GM10266 (cell line): ENCODE data around the gene CHST11.

Experiments used
- DNase-seq: peaks from one replicate; pipeline ENCODE4 v3.0.0; 2012; ENCODE audit errors: extremely low spot score
- CTCF ChIP-seq: IDR thresholded peaks from 2 replicates; pipeline ENCODE4 v1.5.1; 2012; ENCODE audit warnings: mild to moderate bottlenecking, low read depth; ENCODE audit not compliant: control insufficient read depth, insufficient read depth; ENCODE audit errors: missing control alignments

CHST11 gene

GRCh38 chr12:104747330-104747729 lies 290.6 kb downstream of the CHST11 start:
- no peak for DNase-seq
- no peak for TF ChIP-seq CTCF

DNA sequence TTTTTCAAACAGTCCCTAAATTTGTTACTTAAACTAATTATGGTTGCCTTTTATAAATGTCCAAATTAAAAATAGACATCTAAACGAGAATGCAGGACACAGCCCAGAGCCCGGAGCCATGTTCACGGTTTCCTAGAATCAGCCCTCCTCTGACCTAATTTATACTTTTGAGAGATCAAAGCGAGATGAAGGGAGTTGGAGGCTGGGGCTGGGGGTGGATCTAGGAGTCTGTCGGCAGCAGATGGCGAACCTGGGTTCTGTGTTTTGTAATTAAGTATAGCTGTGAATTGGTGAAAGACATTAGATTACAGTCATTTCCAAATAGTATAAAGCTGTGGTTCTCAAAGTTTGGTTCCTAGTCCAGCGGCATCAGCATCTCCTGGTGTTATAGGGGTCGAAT lies 291.2 kb downstream of the CHST11 start:
- no peak for DNase-seq
- no peak for TF ChIP-seq CTCF

- no peak for DNase-seq
- TF ChIP-seq CTCF, result no peak
These were observed 291.6 kb downstream of the CHST11 start for GRCh38 chr12:104748356-104748755.

DNA sequence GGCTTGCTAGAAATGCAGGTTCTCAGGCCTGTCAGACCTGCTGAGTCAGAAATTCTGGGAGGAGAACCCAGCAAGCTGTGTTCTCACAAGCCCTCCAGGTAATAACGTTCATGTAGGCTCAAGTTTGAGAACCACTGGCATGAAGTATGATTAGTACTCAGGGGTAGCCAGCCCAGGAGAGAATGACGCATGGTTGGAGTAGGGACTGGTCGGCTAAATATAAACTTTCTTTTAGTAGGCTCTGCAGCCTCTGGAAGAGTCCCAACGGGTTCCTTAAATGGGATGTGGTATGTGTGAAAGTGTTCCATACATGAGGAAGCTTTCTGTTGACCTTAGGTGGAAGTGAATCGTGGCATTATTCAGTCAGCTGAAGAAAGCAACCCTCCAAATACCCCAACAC lies 292.0 kb downstream of the CHST11 start:
- DNase-seq, result no peak

DNA sequence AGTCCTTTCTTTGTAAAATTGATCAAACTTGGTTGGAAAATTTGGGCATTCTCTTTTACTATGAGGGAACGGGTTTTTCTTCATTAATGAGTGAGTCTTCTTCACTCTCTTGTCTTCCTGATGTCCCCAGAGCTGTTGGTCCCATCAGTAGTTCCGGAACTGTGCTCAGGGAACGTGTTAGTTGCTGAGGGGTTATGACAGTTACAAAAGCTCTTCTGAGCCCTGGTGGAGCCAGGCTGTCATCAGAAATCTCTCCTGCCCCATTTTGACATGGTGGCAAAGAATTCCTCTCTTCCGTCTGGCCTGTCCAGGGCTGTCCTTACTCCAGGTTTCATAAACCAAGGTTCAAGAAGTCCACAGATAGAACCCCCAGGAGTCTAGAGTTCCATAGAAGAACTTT lies 292.8 kb downstream of the CHST11 start:
- TF ChIP-seq CTCF, result no peak
- no peak for DNase-seq

More for the DNA sequence above, 292.0 kb downstream of the CHST11 start:
- no peak for TF ChIP-seq CTCF

GRCh38 chr12:104750061-104750460 lies 293.3 kb downstream of the CHST11 start:
- no peak for TF ChIP-seq CTCF
- no peak for DNase-seq

GRCh38 chr12:104751120-104751519 lies 294.4 kb downstream of the CHST11 start:
- no peak for DNase-seq

More at GRCh38 chr12:104751120-104751519, 294.4 kb downstream of the CHST11 start:
- no peak for TF ChIP-seq CTCF
